HepG2 (cell line): ENCODE data around the gene DPPA2. TPM values are rescaled to one million over a fixed set of nuclear protein-coding genes. Genes with fewer than 3 reads are reported as not detected.

ENCODE experiments used
- DDIT3 ChIP-seq: sonication (generic); formaldehyde crosslinking; IDR thresholded peaks from 2 replicates; pipeline ENCODE4 v1.4.0; 2020; ENCODE audit warnings: mild to moderate bottlenecking, missing genetic modification reagents
- HOMEZ ChIP-seq: IDR thresholded peaks from 2 replicates; pipeline ENCODE4 v1.6.1; 2016; ENCODE audit warnings: low read depth
- KMT2B ChIP-seq: IDR thresholded peaks from 2 replicates; pipeline ENCODE4 v1.6.1; 2016; ENCODE audit warnings: missing genetic modification reagents, missing compliant biosample characterization
- REXO4 ChIP-seq: sonication (generic); formaldehyde crosslinking; IDR thresholded peaks from 2 replicates; pipeline ENCODE4 v1.8.0; 2022; ENCODE audit warnings: missing genetic modification reagents, mild to moderate bottlenecking, borderline replicate concordance
- TERF1 ChIP-seq: sonication (generic); formaldehyde crosslinking; IDR thresholded peaks from 2 replicates; pipeline ENCODE4 v1.8.0; 2022; ENCODE audit warnings: mild to moderate bottlenecking, missing genetic modification reagents, moderate library complexity
- TFAP4 ChIP-seq: sonication (generic); IDR thresholded peaks from 2 replicates; pipeline ENCODE4 v1.6.1; 2016; ENCODE audit warnings: low read depth, borderline replicate concordance
- ZBTB21 ChIP-seq: sonication (generic); formaldehyde crosslinking; IDR thresholded peaks from 2 replicates; pipeline ENCODE4 v1.4.0; 2020; ENCODE audit warnings: missing genetic modification reagents
- ZNF18 ChIP-seq: sonication (generic); formaldehyde crosslinking; IDR thresholded peaks from 2 replicates; pipeline ENCODE4 v1.8.0; 2022; ENCODE audit warnings: mild to moderate bottlenecking, missing genetic modification reagents; ENCODE audit not compliant: insufficient replicate concordance
- ZNF274 ChIP-seq: sonication (generic); formaldehyde crosslinking; IDR thresholded peaks from 2 replicates; pipeline ENCODE4 v1.5.1; 2020; ENCODE audit warnings: mild to moderate bottlenecking, missing genetic modification reagents
- ZNF280B ChIP-seq: sonication (generic); formaldehyde crosslinking; IDR thresholded peaks from 2 replicates; pipeline ENCODE4 v1.5.0; 2020; ENCODE audit warnings: missing genetic modification reagents, mild to moderate bottlenecking, borderline replicate concordance
- ZNF740 ChIP-seq: sonication (generic); formaldehyde crosslinking; IDR thresholded peaks from 2 replicates; pipeline ENCODE4 v1.4.0; 2020; ENCODE audit warnings: missing genetic modification reagents
- polyA plus RNA-seq, 8 experiments: library from polyadenylated mRNA; depleted of rRNA in 3 of 8; stranded (reverse) in 7 of 8; unstranded in 1 of 8; fragments of >200 nt; fragmentation: Illumina TruSeq in 4 of 8; extraction: Trizol in 4 of 8; gene quantifications; 2 replicates each; pipeline versions ENCODE4 v1.2.1 to v1.2.3, GENCODE V29; 2011 to 2016; ENCODE audit warnings: low read depth in 4 of 8, missing spikeins in 1 of 8, mixed read lengths in 1 of 8; ENCODE audit not compliant: insufficient read depth in 1 of 8
- total RNA-seq, 5 experiments: library from RNA; depleted of rRNA; stranded (reverse); fragments of >200 nt; fragmentation: Illumina TruSeq; extraction: Trizol; gene quantifications; 2 replicates each; pipeline ENCODE4 v1.2.3, GENCODE V29; 2016; ENCODE audit warnings: low read depth in 1 of 5

The DPPA2 gene
- total and polyA plus RNA-seq, 2 of the 13 experiments (the other 11 are each of a cell fraction or from before 2014, with no cell fraction given), result not detected

GRCh38 chr3:109337393-109337792 is 21.1 kb upstream of the DPPA2 start, which contains the start of gene DPPA4 (continued):
- TF ChIP-seq ZNF740 (no peak), ZNF280B (CRISPR knock-in tag) (no peak), KMT2B (CRISPR knock-in tag) (no peak), DDIT3 (CRISPR knock-in tag) (no peak), TERF1 (CRISPR knock-in tag) (no peak), HOMEZ (no peak), ZBTB21 (CRISPR knock-in tag) (no peak), ZNF18 (CRISPR knock-in tag) (no peak), ZNF274 (CRISPR knock-in tag) (no peak), REXO4 (CRISPR knock-in tag) (no peak), TFAP4 (no peak)
